ENCODE results near the gene STRN3. TPM values are rescaled to one million over a fixed set of nuclear protein-coding genes. Genes with fewer than 3 reads are reported as not detected.

STRN3 gene
- total and polyA plus RNA-seq, 2 of the 8 experiments (the other 6 are each of a cell fraction or from before 2014, with no cell fraction given) = 8.7 to 38.1 TPM

DNA sequence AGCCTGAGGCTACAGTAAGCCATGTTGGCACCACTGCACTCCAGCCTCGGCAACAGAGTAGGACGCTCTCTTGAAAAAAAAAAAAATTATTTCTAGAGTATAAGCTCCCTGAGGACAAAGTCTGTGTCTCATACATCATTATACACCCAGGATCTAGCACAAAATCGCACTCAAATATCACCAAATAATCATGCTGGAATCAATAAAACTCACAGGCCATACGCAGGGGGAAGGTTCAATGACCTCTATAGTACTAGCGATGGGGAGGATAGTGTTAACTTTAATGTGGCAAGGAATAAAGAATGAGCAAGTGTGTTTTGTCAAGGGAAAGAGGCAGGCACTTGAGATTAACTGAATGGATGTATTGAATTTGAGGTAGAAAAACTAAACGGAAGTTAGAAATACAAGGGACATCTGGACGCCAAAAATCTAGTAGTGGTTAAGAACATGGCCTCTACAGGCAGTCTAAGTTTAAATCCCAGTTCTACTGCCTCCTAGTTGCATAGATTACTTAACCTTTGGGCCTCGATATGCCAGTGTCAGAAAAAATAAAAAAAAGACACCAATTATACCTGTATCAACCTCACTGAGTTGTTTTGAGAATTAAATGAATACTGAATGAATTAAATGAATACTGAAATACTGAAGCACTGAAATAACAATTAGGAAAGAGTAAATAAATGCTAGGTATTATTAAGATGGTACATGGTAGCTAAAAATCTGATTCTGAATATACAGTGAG, 5.2 kb downstream of the STRN3 start:
- peaks cover 9 to 13% of the 10 kb centered on the region in 2 experiments for H4K20me1 ChIP-seq (replicated peaks in 1 of 2; ENCODE audit: control insufficient read depth in 1 of 2, insufficient read depth in 2 of 2, low read length in 2 of 2)
- peaks cover 6% of the 10 kb centered on the region; the same call in 1 of the 2 replicates for H3K79me1 ChIP-seq (ENCODE audit: low read depth, low read length)
- no peak overlapping the region for H2BK5ac ChIP-seq (ENCODE audit: low read depth, low read length)
- H3K4me3 ChIP-seq (ENCODE audit: extremely low read depth in 1 of 4, insufficient read depth in 2 of 4, low read depth in 3 of 4, low read length in 4 of 4) = no peak overlapping the region
- no peak overlapping the region for H4K5ac ChIP-seq (ENCODE audit: insufficient read length, low read depth, low read length)
- no peak overlapping the region for H3K18ac ChIP-seq (ENCODE audit: extremely low read depth, low read length)
- H3K14ac ChIP-seq (ENCODE audit: insufficient read length) = no peak overlapping the region
- H3K23ac ChIP-seq (ENCODE audit: insufficient read length) = no peak overlapping the region
- no peak overlapping the region for H2BK15ac ChIP-seq (ENCODE audit: low read length)
- ChIA-PET POLR2A (ENCODE audit: partially characterized antibody) (interaction anchor here (0.6 to 0.9 kb wide), 2 partner anchors 11 to 23 kb away, joined by 4 read pairs; no protein-coding TSS in a partner anchor), CTCF (ENCODE audit: partially characterized antibody) (interaction anchor here (0.7 kb wide), 1 partner anchor 41 kb away, joined by 3 read pairs; no protein-coding TSS in a partner anchor)
- peaks cover 0 to 17% (median 4%) of the 10 kb centered on the region in 4 experiments; a peak in 3 of 8 replicates for H3K36me3 ChIP-seq (ENCODE audit: control insufficient read depth in 2 of 4, insufficient read depth in 4 of 4, low read length in 3 of 4)
- no peak overlapping the region for H2BK12ac ChIP-seq (ENCODE audit: low read depth, low read length)
- no peak overlapping the region for H3K4ac ChIP-seq (replicated peaks; ENCODE audit: insufficient read length, low read depth, low read length)
- H3K4me1 ChIP-seq (replicated peaks in 1 of 4; ENCODE audit: control insufficient read depth in 3 of 4, insufficient read depth in 4 of 4, low read length in 3 of 4) = 0 out of 7 replicates have a peak, but pooled peaks cover 0 to 2% (median 0%) of the 10 kb centered on the region in 4 experiments
- no peak for TF ChIP-seq CTCF (IDR thresholded peaks at IDR 0.05; ENCODE audit: control extremely low read depth in 1 of 3, insufficient read depth in 1 of 3, low read depth in 1 of 3, low read length in 3 of 3)
- no peak overlapping the region for H3K4me2 ChIP-seq (ENCODE audit: insufficient read depth in 1 of 2, low read depth in 2 of 2, low read length in 2 of 2)
- no peaks in the 10 kb centered on the region for H3K27me3 ChIP-seq (replicated peaks in 1 of 4; ENCODE audit: control insufficient read depth in 3 of 4, extremely low read depth in 1 of 4, insufficient read depth in 3 of 4, low read length in 3 of 4)
- peaks cover 45 to 93% of the 10 kb centered on the region in 2 experiments for H3K79me2 ChIP-seq (ENCODE audit: control insufficient read depth in 1 of 2, insufficient read depth in 2 of 2, low read length in 2 of 2)
- no peak overlapping the region for H2AK5ac ChIP-seq (ENCODE audit: low read depth, low read length)
- DNase-seq (ENCODE audit: low read depth in 1 of 2, low spot score in 2 of 2) (no peak), FAIRE-seq (no peak)
- no peak overlapping the region for H3K56ac ChIP-seq (replicated peaks; ENCODE audit: insufficient read length, low read depth, low read length)
- H2AFZ ChIP-seq (ENCODE audit: low read length) = no peak overlapping the region
- no peaks in the 10 kb centered on the region for H3K9me3 ChIP-seq (ENCODE audit: insufficient read depth in 2 of 2, low read depth in 1 of 2, low read length in 1 of 2)
- H3K9ac ChIP-seq (replicated peaks in 1 of 4; ENCODE audit: extremely low read depth in 1 of 4, low read depth in 3 of 4, low read length in 3 of 4) = no peak overlapping the region
- peaks cover 2% of the 10 kb centered on the region; the same call in 1 of the 2 replicates for H3K23me2 ChIP-seq (ENCODE audit: low read depth, low read length)
- no peak overlapping the region for H2BK120ac ChIP-seq (replicated peaks; ENCODE audit: low read depth, low read length)
- H2BK20ac ChIP-seq (ENCODE audit: low read length) = no peak overlapping the region
- WGBS, 2 experiments (ENCODE audit: extremely low coverage in 1 of 2, insufficient coverage in 1 of 2, insufficient read length in 1 of 2, insufficient replicate concordance in 2 of 2, low coverage in 1 of 2, low lambda C conversion rate in 2 of 2, missing lambda C conversion rate in 1 of 2) = 92% methylated on average over 8 of the region's 8 CpGs; no CpG with 5 or more reads in 1 of the 2 experiments
- no peak overlapping the region for H4K8ac ChIP-seq (ENCODE audit: extremely low read depth, insufficient read depth, low read length)
- no peak overlapping the region for H4K91ac ChIP-seq (replicated peaks; ENCODE audit: insufficient read length, low read length)
- no peak overlapping the region for H3K27ac ChIP-seq (ENCODE audit: low read depth, low read length)

Measured in H1 (cell line).